ENCODE data around the gene NEMP1.
"Not testable (repeated sequence)": the region's sequence is repeated elsewhere in the genome, so short reads cannot be mapped to it uniquely, and the experiment has no call there.

- TF ChIP-seq JUND (IDR thresholded peaks at IDR 0.05; ENCODE audit: low read length); CTCF (IDR thresholded peaks at IDR 0.05; ENCODE audit: control extremely low read depth in 1 of 3, insufficient read depth in 1 of 3, low read depth in 1 of 3, low read length in 3 of 3); EP300 (IDR thresholded peaks at IDR 0.05; ENCODE audit: borderline replicate concordance in 1 of 2, low read depth in 2 of 2, low read length in 2 of 2); BRCA1 (IDR thresholded peaks at IDR 0.05; ENCODE audit: low read depth, low read length); YY1 (IDR thresholded peaks at IDR 0.05; ENCODE audit: low read depth, low read length); TAF7 (optimal IDR thresholded peaks at IDR 0.05; ENCODE audit: borderline replicate concordance, low read depth, low read length): not testable (repeated sequence)
Observed at GRCh38 chr12:57120718-57121117, 42.1 kb upstream of the NEMP1 start.
